Measurements from ENCODE around the gene RRBP1.

RRBP1 gene

DNA sequence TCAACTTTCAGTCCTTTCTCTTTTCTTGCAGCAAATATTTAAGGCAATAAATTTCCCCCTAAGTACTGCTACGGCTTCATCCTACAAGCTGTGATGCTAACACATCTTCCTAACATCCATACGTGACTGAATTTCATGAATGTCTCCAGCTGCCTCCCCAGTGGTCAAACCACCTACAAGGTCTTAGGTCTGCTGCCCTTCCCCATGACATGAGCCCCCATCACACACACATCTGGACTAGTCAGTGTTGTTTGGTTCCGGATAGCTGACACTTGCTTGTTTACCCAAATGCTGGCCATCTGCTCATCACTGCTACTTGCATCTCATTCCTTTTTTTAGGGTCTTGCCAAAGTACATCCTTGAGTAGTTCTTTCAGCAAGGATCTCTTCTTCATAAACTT lies 14.6 kb downstream of the RRBP1 start:
- no peak for TF ChIP-seq CTCF (IDR thresholded peaks at IDR 0.05; ENCODE audit: low read length)
- no peak for TF ChIP-seq EZH2 (optimal IDR thresholded peaks at IDR 0.05; ENCODE audit: low read depth, low read length)
- no peak for TF ChIP-seq EZH2phosphoT487 (IDR thresholded peaks at IDR 0.05; ENCODE audit: low read length)
- H3K36me3 ChIP-seq (replicated peaks; ENCODE audit: insufficient read depth, low read length), result peaks cover 13% of the 10 kb centered on the region; the same call in 1 of the 2 replicates
- H4K20me1 ChIP-seq (ENCODE audit: insufficient read depth, low read length), result peaks cover 74% of the 10 kb centered on the region
- H3K9me2 ChIP-seq (replicated peaks; ENCODE audit: insufficient read depth, low read length), result no peaks in the 10 kb centered on the region
- H3F3A ChIP-seq (ENCODE audit: insufficient read depth, low read length), result peaks cover 18% of the 10 kb centered on the region
- no peak overlapping the region for H2AFZ ChIP-seq (ENCODE audit: low read length)
- peaks cover 100% of the 10 kb centered on the region for H3K79me2 ChIP-seq (ENCODE audit: low read length)
- no peak overlapping the region for H3K9ac ChIP-seq (ENCODE audit: low read length)
- H3K9me3 ChIP-seq (replicated peaks; ENCODE audit: insufficient read depth, low read length), result no peaks in the 10 kb centered on the region
- peaks cover 49% of the 10 kb centered on the region for H3K4me1 ChIP-seq (ENCODE audit: low read length)
- no peak overlapping the region for H3K4me2 ChIP-seq (ENCODE audit: low read depth, low read length)
- DNase-seq, result no peak
- no peak overlapping the region for H3K4me3 ChIP-seq (ENCODE audit: low read length)
- H3K27ac ChIP-seq (ENCODE audit: low read length), result no peak overlapping the region
- no peaks in the 10 kb centered on the region for H3K27me3 ChIP-seq (replicated peaks; ENCODE audit: insufficient read depth, low read length)

DNA sequence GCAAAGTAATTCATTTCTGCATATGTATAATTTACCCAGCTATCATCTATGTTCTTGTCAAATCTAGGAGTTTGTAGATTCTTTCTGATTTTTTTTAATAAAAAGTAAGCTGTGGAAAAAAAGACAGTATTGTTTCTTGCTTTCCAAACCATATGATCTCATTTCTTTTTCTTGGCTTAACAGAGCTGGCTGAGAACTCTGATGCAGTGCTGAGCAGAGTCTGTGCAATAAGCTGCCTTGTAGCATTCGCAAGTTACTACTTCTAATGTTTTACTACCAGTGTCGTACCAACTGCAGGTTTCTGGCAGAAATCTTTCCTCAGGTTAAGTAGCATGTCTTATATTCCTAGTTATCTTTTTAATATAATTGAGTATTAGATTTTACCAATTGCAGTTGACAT lies 15.6 kb downstream of the RRBP1 start:
- H3K4me2 ChIP-seq (ENCODE audit: low read depth, low read length), result no peak overlapping the region
- peaks cover 72% of the 10 kb centered on the region for H4K20me1 ChIP-seq (ENCODE audit: insufficient read depth, low read length)

DNA sequence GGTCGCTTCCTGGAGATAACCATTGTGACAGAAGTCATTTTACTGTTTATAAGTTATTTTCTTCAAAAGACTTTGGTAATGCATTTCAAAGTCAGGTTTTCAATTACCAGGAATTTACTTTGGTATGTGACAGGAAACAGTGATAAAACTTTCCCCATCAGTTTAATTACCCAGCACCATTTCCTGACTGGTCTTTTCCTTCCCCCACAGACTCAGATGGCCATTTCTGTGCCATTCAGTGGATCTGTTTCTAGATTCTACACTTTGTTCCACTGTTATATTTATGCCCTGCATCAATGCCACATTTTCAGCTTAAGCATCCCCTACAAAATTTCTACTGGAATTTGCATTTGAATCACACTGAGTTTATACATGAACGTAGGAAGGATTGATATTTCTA lies 16.3 kb downstream of the RRBP1 start:
- Histone ChIP-seq H3K27me3 (replicated peaks; ENCODE audit: insufficient read depth, low read length) (no peaks in the 10 kb centered on the region), H3K36me3 (replicated peaks; ENCODE audit: insufficient read depth, low read length) (peaks cover 6% of the 10 kb centered on the region; the same call in 1 of the 2 replicates), H3K9me2 (replicated peaks; ENCODE audit: insufficient read depth, low read length) (no peaks in the 10 kb centered on the region), H2AFZ (ENCODE audit: low read length) (no peak overlapping the region), H3K4me2 (ENCODE audit: low read depth, low read length) (no peak overlapping the region), H3K9me3 (replicated peaks; ENCODE audit: insufficient read depth, low read length) (no peaks in the 10 kb centered on the region), H3F3A (ENCODE audit: insufficient read depth, low read length) (peaks cover 5% of the 10 kb centered on the region; the same call in 1 of the 2 replicates), H3K79me2 (ENCODE audit: low read length) (peaks cover 100% of the 10 kb centered on the region), H3K9ac (ENCODE audit: low read length) (no peak overlapping the region), H3K27ac (ENCODE audit: low read length) (no peak overlapping the region), H3K4me1 (ENCODE audit: low read length) (peaks cover 34% of the 10 kb centered on the region), H3K4me3 (ENCODE audit: low read length) (no peak overlapping the region), H4K20me1 (ENCODE audit: insufficient read depth, low read length) (peaks cover 72% of the 10 kb centered on the region)
- TF ChIP-seq EZH2phosphoT487 (IDR thresholded peaks at IDR 0.05; ENCODE audit: low read length) (no peak), EZH2 (optimal IDR thresholded peaks at IDR 0.05; ENCODE audit: low read depth, low read length) (no peak), CTCF (IDR thresholded peaks at IDR 0.05; ENCODE audit: low read length) (no peak)
- DNase-seq, result no peak

More for the DNA sequence above, 15.6 kb downstream of the RRBP1 start:
- Histone ChIP-seq H3K79me2 (ENCODE audit: low read length) (peaks cover 100% of the 10 kb centered on the region), H3K9ac (ENCODE audit: low read length) (no peak overlapping the region), H2AFZ (ENCODE audit: low read length) (no peak overlapping the region), H3K9me2 (replicated peaks; ENCODE audit: insufficient read depth, low read length) (no peaks in the 10 kb centered on the region), H3K4me3 (ENCODE audit: low read length) (no peak overlapping the region), H3K36me3 (replicated peaks; ENCODE audit: insufficient read depth, low read length) (peaks cover 8% of the 10 kb centered on the region; the same call in 1 of the 2 replicates), H3K9me3 (replicated peaks; ENCODE audit: insufficient read depth, low read length) (no peaks in the 10 kb centered on the region), H3F3A (ENCODE audit: insufficient read depth, low read length) (peaks cover 9% of the 10 kb centered on the region; the same call in 1 of the 2 replicates), H3K27ac (ENCODE audit: low read length) (no peak overlapping the region), H3K4me1 (ENCODE audit: low read length) (peaks cover 41% of the 10 kb centered on the region), H3K27me3 (replicated peaks; ENCODE audit: insufficient read depth, low read length) (no peaks in the 10 kb centered on the region)
- no peak for DNase-seq
- no peak for TF ChIP-seq EZH2phosphoT487 (IDR thresholded peaks at IDR 0.05; ENCODE audit: low read length)
- no peak for TF ChIP-seq CTCF (IDR thresholded peaks at IDR 0.05; ENCODE audit: low read length)
- no peak for TF ChIP-seq EZH2 (optimal IDR thresholded peaks at IDR 0.05; ENCODE audit: low read depth, low read length)
